ENCODE data around the gene SLC25A14. TPM values are rescaled to one million over a fixed set of nuclear protein-coding genes. Genes with fewer than 3 reads are reported as not detected.

The SLC25A14 gene
- polyA plus RNA-seq, 6 donors from 2014 or later: 5.1 to 9.0 (median 7.7) TPM

DNA sequence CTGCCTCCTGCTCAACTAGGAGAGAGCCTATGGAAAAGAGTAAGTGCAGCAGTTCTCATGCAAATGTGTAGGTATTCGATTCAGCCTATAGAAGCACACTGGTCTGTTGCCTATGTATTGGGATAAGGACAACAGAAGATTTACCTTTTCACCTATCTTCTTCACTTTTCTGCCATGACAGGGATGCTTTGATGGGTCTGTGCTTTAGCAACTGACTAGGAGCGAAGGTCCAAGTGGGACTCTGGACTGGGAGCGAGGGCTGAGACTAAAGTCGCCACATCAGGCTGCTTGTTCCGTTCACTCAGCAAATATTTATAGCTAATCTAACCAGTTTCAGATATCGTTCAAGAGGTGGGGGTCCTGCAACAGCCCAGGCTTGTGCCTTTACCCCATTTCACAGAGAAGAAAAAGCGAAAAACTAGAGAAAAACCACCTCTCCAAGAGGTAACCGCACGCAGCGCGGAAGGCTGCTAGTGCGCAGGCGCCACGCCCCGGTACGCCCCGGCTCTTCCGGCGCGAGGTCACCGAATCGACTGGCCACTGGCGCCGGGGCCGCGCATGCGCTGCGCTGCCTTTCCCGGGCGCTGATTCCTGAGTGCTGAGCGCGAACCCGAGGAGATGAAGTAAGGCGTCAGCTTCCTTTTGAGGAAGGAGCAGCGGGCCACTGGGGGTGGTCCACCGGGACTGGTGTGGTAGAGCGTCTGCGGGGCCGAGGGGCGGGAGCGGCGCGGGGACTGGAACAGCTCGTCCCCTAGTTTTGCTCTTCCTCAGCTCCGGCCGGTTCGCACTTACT, 61.9 kb downstream of the SLC25A14 start, which contains the start of gene RBMX2:
Gene RBMX2 (plus strand): TSS at position 573 of the 793 bp plus-strand sequence. CDS start 46 bp downstream, at position 619.
- peaks cover 0 to 3% (median 0%) of the 10 kb centered on the region in 7 donors for H3K9me3 Mint-ChIP-seq
- H3K27ac Mint-ChIP-seq: peak within 1 kb of the TSS; percentile 84 to 93 (median 88)
- H3K4me3 Mint-ChIP-seq: peak within 1 kb of the TSS; percentile 85 to 96 (median 92)
- peaks cover 7 to 28% (median 21%) of the 10 kb centered on the region in 3 donors for H3K27me3 Mint-ChIP-seq
- H3K4me1 Mint-ChIP-seq: peaks cover 5 to 20% (median 19%) of the 10 kb centered on the region in 3 donors
- peak; percentile 84 to 85 for ATAC-seq (ENCODE audit: low read depth in 2 of 2)
- peak; percentile 62 for DNase-seq
- H3K36me3 Mint-ChIP-seq: no peaks in the 10 kb centered on the region

DNA sequence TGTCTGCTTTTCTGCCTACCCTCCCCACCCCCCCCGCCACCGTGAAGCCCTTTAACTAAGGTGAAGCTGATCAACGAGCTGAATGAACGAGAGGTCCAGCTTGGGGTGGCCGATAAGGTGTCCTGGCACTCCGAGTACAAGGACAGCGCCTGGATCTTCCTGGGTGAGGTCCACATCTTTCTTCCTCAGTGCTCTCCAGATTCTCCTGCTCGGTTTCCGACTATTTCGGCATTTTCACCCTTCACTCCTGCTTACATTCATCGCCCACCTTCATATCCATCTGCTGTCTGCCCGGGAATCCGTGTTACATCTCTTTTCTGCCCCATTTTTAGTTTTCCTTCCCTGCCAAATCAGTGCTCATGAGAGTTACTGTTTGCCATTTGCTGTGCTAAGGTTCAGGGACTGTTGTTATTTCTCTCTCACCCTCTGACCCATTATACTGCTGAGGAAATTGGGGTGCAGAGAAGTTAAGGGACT, 62.5 kb downstream of the SLC25A14 start:
- H3K4me3 Mint-ChIP-seq: peak overlapping the region; percentile 85 to 96 (median 92)
- no peak for DNase-seq
- peak overlapping the region; percentile 6 to 93 (median 64) for H3K27ac Mint-ChIP-seq
- no peaks in the 10 kb centered on the region for H3K36me3 Mint-ChIP-seq
- peaks cover 1 to 22% (median 14%) of the 10 kb centered on the region in 3 donors for H3K27me3 Mint-ChIP-seq
- peaks cover 0 to 3% (median 0%) of the 10 kb centered on the region in 7 donors for H3K9me3 Mint-ChIP-seq
- peaks cover 5 to 20% (median 19%) of the 10 kb centered on the region in 3 donors for H3K4me1 Mint-ChIP-seq
- peak in 1 of 2 donors; percentile 12 for ATAC-seq (ENCODE audit: low read depth in 2 of 2)

DNA sequence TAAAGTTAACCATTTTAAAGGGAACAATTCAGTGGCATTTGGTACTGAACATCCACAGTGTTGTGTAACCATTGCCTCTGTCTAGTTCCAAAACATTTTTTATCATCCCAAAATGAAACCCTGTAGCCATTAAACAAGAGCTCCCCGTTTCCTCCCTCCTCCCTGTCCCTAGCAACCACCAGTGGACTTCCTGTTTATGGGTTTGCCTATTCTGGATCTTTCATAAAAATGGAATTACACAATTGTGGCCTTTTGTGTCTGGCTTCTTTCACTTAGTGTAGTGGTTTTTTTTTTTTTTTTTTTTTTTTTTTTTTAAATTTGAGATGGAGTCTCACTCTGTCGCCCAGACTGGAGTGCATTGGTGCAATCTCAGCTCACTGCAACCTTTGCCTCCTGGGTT, 73.7 kb downstream of the SLC25A14 start:
- H3K4me3 Mint-ChIP-seq: no peak overlapping the region
- peaks cover 7 to 8% of the 10 kb centered on the region in 2 donors for H3K36me3 Mint-ChIP-seq
- no peaks in the 10 kb centered on the region for H3K27me3 Mint-ChIP-seq
- DNase-seq: no peak
- H3K9me3 Mint-ChIP-seq: peaks cover 0 to 6% (median 0%) of the 10 kb centered on the region in 7 donors
- H3K4me1 Mint-ChIP-seq: peaks cover 0 to 4% (median 2%) of the 10 kb centered on the region in 3 donors
- no peak overlapping the region for H3K27ac Mint-ChIP-seq
- ATAC-seq (ENCODE audit: low read depth in 2 of 2): no peak

DNA sequence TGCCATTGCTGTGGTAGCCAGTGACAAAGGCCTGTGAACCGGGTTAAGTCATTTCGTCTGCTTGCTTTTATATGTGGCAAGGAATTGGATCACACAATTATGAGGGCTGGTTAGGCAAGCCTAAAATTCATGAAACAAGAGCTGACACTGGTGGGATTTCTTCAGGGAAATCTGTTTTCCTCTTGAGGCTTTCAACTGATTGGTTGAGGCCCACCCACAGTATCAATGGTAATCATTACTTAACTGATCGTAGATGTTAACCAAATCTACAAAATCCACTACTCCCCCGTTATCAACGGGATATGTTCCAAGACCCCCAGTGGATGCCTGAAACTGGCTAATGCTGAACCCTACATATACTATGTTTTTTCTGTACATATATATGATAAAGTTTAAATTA, 75.1 kb downstream of the SLC25A14 start:
- Mint-ChIP-seq H3K27me3 (no peaks in the 10 kb centered on the region), H3K4me3 (no peak overlapping the region), H3K27ac (no peak overlapping the region), H3K4me1 (peaks cover 0 to 4% (median 2%) of the 10 kb centered on the region in 3 donors), H3K36me3 (peaks cover 7 to 8% of the 10 kb centered on the region in 2 donors), H3K9me3 (peaks cover 0 to 7% (median 0%) of the 10 kb centered on the region in 7 donors)
- DNase-seq (no peak), ATAC-seq (ENCODE audit: low read depth in 2 of 2) (no peak)

DNA sequence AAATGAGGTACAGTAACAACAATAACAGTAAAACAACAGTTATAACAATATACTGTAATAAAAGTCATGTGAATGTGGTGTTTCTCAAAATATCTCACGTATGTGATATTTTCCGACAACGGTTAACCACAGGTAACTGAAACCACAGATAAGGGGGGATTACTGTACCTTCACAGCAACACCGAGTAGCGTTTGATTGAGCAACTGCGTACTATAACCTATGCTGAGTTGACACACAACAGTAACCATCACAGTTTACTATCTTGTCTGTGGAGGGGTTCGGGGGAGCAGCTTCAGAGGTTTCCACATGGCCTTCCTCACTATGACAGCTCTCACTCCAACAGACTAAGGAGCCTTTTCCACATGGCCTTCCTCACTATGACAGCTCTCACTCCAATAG, 75.5 kb downstream of the SLC25A14 start:
- H3K4me3 Mint-ChIP-seq: no peak overlapping the region
- peaks cover 0 to 7% (median 0%) of the 10 kb centered on the region in 7 donors for H3K9me3 Mint-ChIP-seq
- ATAC-seq (ENCODE audit: low read depth in 2 of 2): no peak
- H3K4me1 Mint-ChIP-seq: peaks cover 0 to 4% (median 2%) of the 10 kb centered on the region in 3 donors
- peaks cover 7 to 8% of the 10 kb centered on the region in 2 donors for H3K36me3 Mint-ChIP-seq
- DNase-seq: no peak
- no peak overlapping the region for H3K27ac Mint-ChIP-seq
- H3K27me3 Mint-ChIP-seq: no peaks in the 10 kb centered on the region

DNA sequence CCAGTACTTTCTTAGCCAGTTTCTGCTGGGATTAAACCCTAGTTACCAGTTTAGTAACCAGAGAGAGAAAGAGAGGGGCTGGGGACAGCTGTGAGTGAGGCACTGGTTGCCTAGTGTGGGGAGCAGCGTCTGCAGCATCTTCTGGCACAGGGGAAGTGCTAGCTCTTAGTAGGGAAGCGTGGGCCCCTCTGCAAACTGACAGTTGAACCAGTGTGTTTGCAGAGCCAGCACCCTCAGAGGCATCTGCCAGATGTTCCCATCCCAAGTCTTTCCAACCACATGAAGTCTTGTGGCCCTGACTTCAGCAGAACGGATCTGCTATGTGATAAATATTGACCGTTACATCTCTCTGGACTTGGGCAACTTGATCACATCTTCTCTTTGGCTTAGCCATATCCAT, 77.1 kb downstream of the SLC25A14 start:
- Mint-ChIP-seq H3K4me3 (no peak overlapping the region), H3K27me3 (no peaks in the 10 kb centered on the region), H3K27ac (no peak overlapping the region), H3K36me3 (peaks cover 0 to 8% of the 10 kb centered on the region in 2 donors), H3K4me1 (peaks cover 0 to 4% (median 2%) of the 10 kb centered on the region in 3 donors), H3K9me3 (peaks cover 0 to 7% (median 0%) of the 10 kb centered on the region in 7 donors)
- ATAC-seq (ENCODE audit: low read depth in 2 of 2) (no peak), DNase-seq (no peak)

DNA sequence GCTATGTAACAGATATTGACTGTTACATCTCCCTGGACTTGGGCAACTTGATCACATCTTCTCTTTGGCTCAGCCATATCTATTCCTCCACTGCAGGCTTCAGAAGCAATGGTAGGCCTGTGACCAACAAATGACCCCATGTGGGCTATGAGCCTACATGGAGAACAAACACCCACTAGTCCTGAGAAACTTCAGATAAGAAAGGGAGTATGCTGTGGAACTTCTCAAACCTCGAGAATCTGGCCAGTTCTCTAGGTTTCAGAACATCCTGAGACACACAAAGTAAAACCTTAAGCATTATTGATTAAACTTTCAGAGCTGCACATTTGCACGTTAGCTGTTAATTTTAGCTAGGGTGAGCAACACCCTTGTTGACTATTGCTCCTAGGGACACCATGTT, 78.3 kb downstream of the SLC25A14 start:
- Mint-ChIP-seq H3K4me3 (no peak overlapping the region), H3K27me3 (no peaks in the 10 kb centered on the region), H3K27ac (no peak overlapping the region), H3K9me3 (peaks cover 0 to 6% (median 0%) of the 10 kb centered on the region in 7 donors), H3K4me1 (peaks cover 0 to 4% (median 2%) of the 10 kb centered on the region in 3 donors), H3K36me3 (peaks cover 0 to 8% of the 10 kb centered on the region in 2 donors)
- DNase-seq (no peak), ATAC-seq (ENCODE audit: low read depth in 2 of 2) (no peak)

DNA sequence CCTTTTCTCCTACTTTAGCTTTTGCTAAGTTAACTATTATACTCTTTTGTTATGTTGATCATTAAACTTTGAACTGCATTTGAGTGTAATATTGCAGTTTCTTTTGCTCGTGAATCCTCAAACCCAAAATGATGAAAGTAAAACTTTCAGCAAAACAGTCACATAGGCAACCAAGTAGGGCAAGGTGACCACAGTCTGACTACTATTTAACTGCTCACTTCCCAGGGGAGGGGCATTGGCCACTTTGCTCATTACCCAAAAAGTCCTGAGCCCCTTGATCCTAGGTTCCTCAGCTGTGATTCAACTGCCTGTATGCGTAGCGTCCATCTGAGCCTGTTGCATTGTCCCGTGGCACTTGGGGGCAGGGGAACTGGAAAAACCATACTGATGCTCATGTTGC, 79.0 kb downstream of the SLC25A14 start:
- no peak for DNase-seq
- ATAC-seq (ENCODE audit: low read depth in 2 of 2): no peak
- Mint-ChIP-seq H3K27ac (peak overlapping the region in 1 of 6 donors; percentile 62), H3K9me3 (peaks cover 0 to 6% (median 0%) of the 10 kb centered on the region in 7 donors), H3K4me3 (no peak overlapping the region), H3K4me1 (peaks cover 0 to 4% (median 2%) of the 10 kb centered on the region in 3 donors), H3K27me3 (no peaks in the 10 kb centered on the region), H3K36me3 (peaks cover 0 to 8% of the 10 kb centered on the region in 2 donors)

DNA sequence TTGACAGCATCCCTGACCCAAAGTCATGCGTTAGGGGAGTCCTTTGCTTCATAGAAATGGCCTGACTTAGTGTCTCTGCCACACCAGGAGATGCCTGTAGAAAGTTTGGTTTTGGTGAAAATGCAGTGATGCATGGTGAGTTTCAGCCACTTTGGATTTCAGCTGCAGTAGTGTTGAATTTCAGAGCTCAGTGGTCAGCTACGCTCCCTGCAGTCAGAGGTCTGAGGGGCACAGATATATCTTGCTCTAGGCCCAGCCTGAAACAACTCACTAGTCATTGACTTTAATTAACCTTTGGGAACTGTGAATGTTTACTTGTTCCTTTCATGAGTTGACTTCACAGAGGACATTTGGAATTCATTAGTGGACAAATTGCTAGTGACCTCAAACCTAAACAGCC, 79.5 kb downstream of the SLC25A14 start:
- Mint-ChIP-seq H3K27ac (no peak overlapping the region), H3K4me3 (no peak overlapping the region), H3K36me3 (peaks cover 0 to 4% of the 10 kb centered on the region in 2 donors), H3K27me3 (no peaks in the 10 kb centered on the region), H3K9me3 (peaks cover 0 to 6% (median 0%) of the 10 kb centered on the region in 7 donors), H3K4me1 (peaks cover 0 to 4% (median 2%) of the 10 kb centered on the region in 3 donors)
- DNase-seq (no peak), ATAC-seq (ENCODE audit: low read depth in 2 of 2) (no peak)

Other genes with a start within 250 kb of the SLC25A14 start
- gene ELF4, start 229.4 kb upstream of the SLC25A14 start, polyA plus RNA-seq (ENCODE audit: low read depth in 6 of 6): 10 to 100 TPM in 2 of 6 donors, 1 to 10 TPM in 4; 8.7 to 15.4 (median 9.7) TPM
- 10 to 100 TPM; 13.6 to 24.2 (median 20.3) TPM for gene AIFM1, start 174.1 kb upstream of the SLC25A14 start, polyA plus RNA-seq (ENCODE audit: low read depth in 6 of 6)
- gene RAB33A, start 168.0 kb upstream of the SLC25A14 start, polyA plus RNA-seq (ENCODE audit: low read depth in 6 of 6): 1 to 10 TPM in 4 of 6 donors, under 1 TPM in 1, not detected in 1; 0.69 to 2.2 (median 1.9) TPM
- 1 to 10 TPM; 3.0 to 6.9 (median 3.4) TPM for gene ZNF280C, start 71.0 kb upstream of the SLC25A14 start, polyA plus RNA-seq (ENCODE audit: low read depth in 6 of 6)
- gene GPR119, start 45.8 kb downstream of the SLC25A14 start, polyA plus RNA-seq (ENCODE audit: low read depth in 6 of 6): not detected
- gene RBMX2, start 62.1 kb downstream of the SLC25A14 start, polyA plus RNA-seq (ENCODE audit: low read depth in 6 of 6): 10 to 100 TPM; 11.5 to 26.4 (median 23.0) TPM